Loucy (cell line): Measurements from ENCODE around the gene IL20RA.

Source experiments
- H2AFZ ChIP-seq: fragments of 200-600 bp; sonication (generic); 2 replicates; pipeline ENCODE4 v1.6.0; 2016; ENCODE audit warnings: antibody characterized with exemption, mild to moderate bottlenecking, low read length, moderate library complexity
- H3F3A ChIP-seq: fragments of 200-600 bp; 2 replicates; pipeline ENCODE4 v1.6.0; 2016; ENCODE audit warnings: antibody characterized with exemption, low read depth, mild to moderate bottlenecking
- H3K27me3 ChIP-seq: fragments of 200-600 bp; sonication (generic); 2 replicates; pipeline ENCODE4 v1.6.1; 2014; ENCODE audit warnings: low read length, mild to moderate bottlenecking; ENCODE audit not compliant: insufficient read depth, poor library complexity, severe bottlenecking
- H3K36me3 ChIP-seq: fragments of 200-600 bp; sonication (generic); 2 replicates; pipeline ENCODE4 v1.6.1; 2016; ENCODE audit warnings: low read length; ENCODE audit not compliant: insufficient read depth
- H3K4me1 ChIP-seq: fragments of 200-600 bp; sonication (generic); 2 replicates; pipeline ENCODE4 v1.5.1; 2014; ENCODE audit warnings: low read length, mild to moderate bottlenecking; ENCODE audit not compliant: insufficient read depth, poor library complexity, severe bottlenecking
- H3K4me2 ChIP-seq: fragments of 200-600 bp; sonication (generic); 2 replicates; pipeline ENCODE4 v1.6.0; 2014; ENCODE audit warnings: antibody characterized with exemption, low read length, low read depth, mild to moderate bottlenecking; ENCODE audit not compliant: poor library complexity, severe bottlenecking
- H3K4me3 ChIP-seq: fragments of 200-600 bp; sonication (generic); 2 replicates; pipeline ENCODE4 v1.5.1; 2014; ENCODE audit warnings: low read length, mild to moderate bottlenecking, mixed read lengths; ENCODE audit not compliant: poor library complexity, severe bottlenecking
- H3K79me2 ChIP-seq: fragments of 200-600 bp; sonication (generic); 2 replicates; pipeline ENCODE4 v1.6.1; 2014; ENCODE audit warnings: low read length; ENCODE audit not compliant: insufficient read depth
- H3K9ac ChIP-seq: fragments of 200-600 bp; sonication (generic); 2 replicates; pipeline ENCODE4 v1.6.0; 2014; ENCODE audit warnings: mild to moderate bottlenecking, low read depth, low read length, moderate library complexity; ENCODE audit not compliant: poor library complexity, severe bottlenecking
- H3K9me2 ChIP-seq: fragments of 200-600 bp; sonication (generic); replicated peaks from 2 replicates; pipeline ENCODE4 v1.6.1; 2016; ENCODE audit warnings: low read depth, low read length, mixed read lengths
- H3K9me3 ChIP-seq: fragments of 200-600 bp; sonication (generic); 2 replicates; pipeline ENCODE4 v1.6.1; 2014; ENCODE audit warnings: mild to moderate bottlenecking, antibody characterized with exemption, low read length, low read depth; ENCODE audit not compliant: insufficient read depth
- H4K20me1 ChIP-seq: fragments of 200-600 bp; sonication (generic); 2 replicates; pipeline ENCODE4 v1.6.0; 2014; ENCODE audit warnings: antibody characterized with exemption, low read length, mild to moderate bottlenecking; ENCODE audit not compliant: insufficient read depth, poor library complexity, severe bottlenecking
- EZH2phosphoT487 ChIP-seq: fragments of 200-600 bp; IDR thresholded peaks from 2 replicates; pipeline ENCODE4 v1.6.1; 2018; ENCODE audit warnings: antibody characterized with exemption, mild to moderate bottlenecking, moderate library complexity, borderline replicate concordance
- TF ChIP-seq, protein P1 (sequence below): fragments of 200-600 bp; sonication (generic); conservative IDR thresholded peaks from 2 replicates; pipeline ENCODE4 v1.5.1; 2014; ENCODE audit warnings: mild to moderate bottlenecking, antibody characterized with exemption, low read length

The IL20RA gene

DNA sequence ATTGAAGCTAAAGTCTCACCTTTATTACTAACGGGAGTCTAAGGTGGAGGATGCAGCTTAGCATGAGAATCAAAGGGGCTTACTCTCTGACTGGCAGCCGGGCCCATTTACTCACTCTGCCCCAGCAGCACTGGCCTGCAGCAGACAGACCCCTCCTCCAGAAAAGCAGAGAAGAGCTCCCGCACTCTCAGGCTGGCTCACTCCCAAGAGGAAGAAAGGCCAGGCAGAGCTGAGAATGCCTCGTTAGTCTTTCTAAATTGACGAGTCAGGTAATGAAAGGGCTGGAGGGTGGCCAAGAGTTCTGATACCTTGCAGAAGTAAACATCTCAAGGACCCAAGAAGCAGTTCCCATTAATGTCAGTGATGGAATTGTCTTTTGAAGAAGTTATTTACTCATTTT, 44.5 kb upstream of the IL20RA start:
- Histone ChIP-seq H3K79me2 (no peaks in the 10 kb centered on the region), H4K20me1 (no peaks in the 10 kb centered on the region), H3F3A (no peaks in the 10 kb centered on the region), H3K27me3 (peaks cover 25% of the 10 kb centered on the region), H3K4me2 (no peak overlapping the region), H2AFZ (no peak overlapping the region), H3K4me3 (no peak overlapping the region), H3K4me1 (no peaks in the 10 kb centered on the region), H3K9me3 (no peaks in the 10 kb centered on the region), H3K36me3 (no peaks in the 10 kb centered on the region), H3K9ac (no peak overlapping the region), H3K9me2 (no peaks in the 10 kb centered on the region)
- TF ChIP-seq, protein P1, sequence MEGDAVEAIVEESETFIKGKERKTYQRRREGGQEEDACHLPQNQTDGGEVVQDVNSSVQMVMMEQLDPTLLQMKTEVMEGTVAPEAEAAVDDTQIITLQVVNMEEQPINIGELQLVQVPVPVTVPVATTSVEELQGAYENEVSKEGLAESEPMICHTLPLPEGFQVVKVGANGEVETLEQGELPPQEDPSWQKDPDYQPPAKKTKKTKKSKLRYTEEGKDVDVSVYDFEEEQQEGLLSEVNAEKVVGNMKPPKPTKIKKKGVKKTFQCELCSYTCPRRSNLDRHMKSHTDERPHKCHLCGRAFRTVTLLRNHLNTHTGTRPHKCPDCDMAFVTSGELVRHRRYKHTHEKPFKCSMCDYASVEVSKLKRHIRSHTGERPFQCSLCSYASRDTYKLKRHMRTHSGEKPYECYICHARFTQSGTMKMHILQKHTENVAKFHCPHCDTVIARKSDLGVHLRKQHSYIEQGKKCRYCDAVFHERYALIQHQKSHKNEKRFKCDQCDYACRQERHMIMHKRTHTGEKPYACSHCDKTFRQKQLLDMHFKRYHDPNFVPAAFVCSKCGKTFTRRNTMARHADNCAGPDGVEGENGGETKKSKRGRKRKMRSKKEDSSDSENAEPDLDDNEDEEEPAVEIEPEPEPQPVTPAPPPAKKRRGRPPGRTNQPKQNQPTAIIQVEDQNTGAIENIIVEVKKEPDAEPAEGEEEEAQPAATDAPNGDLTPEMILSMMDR = no peak
- no peak for TF ChIP-seq EZH2phosphoT487

DNA sequence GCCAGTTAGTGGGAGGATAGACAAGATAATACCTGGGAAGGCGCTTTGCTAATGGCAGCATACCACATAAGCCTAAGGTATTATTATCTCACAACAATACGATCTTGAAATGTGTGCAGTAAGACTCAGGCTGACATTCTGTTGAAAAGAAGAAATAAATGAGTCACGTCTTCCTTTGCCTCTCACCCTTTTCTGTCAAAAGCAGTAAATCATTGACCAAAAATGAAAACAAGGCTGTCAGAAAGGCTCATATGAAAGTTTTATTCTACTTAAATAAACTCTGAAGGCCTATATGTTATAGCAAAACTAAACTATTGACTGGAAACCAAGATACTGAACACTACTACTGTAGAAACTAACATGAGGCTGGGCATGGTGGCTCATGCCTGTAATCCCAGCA, 43.1 kb upstream of the IL20RA start:
- Histone ChIP-seq H3K4me2 (no peak overlapping the region), H2AFZ (no peak overlapping the region), H3K9me3 (no peaks in the 10 kb centered on the region), H3K36me3 (no peaks in the 10 kb centered on the region), H3K9me2 (no peaks in the 10 kb centered on the region), H3K4me1 (no peaks in the 10 kb centered on the region), H3K79me2 (no peaks in the 10 kb centered on the region), H3K27me3 (peaks cover 37% of the 10 kb centered on the region), H3K9ac (no peak overlapping the region), H4K20me1 (no peaks in the 10 kb centered on the region), H3F3A (no peaks in the 10 kb centered on the region), H3K4me3 (no peak overlapping the region)
- TF ChIP-seq EZH2phosphoT487 = no peak
- TF ChIP-seq, protein P1 = no peak

DNA sequence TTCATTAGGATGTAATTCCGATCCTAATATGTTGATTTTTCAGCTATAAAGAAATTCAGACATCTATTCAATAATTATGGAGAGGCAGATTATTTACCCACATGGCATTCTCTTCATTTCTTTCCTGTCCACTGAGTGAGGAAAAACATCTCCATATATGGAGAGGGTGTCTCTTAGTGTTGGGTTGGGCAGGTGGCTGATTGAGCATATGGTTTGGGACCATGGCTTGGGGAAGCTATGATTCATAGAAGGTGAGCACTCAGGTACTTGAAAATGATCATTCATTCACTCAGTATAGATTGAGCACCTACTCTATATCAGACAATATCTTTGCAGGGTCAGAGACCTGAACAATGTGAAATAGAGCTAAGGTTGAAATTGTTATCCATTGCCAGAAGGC, 41.3 kb upstream of the IL20RA start:
- Histone ChIP-seq H3K9me3 (no peaks in the 10 kb centered on the region), H2AFZ (no peak overlapping the region), H3K9me2 (no peaks in the 10 kb centered on the region), H3K27me3 (peaks cover 39% of the 10 kb centered on the region), H3K4me1 (no peaks in the 10 kb centered on the region), H3K9ac (no peak overlapping the region), H4K20me1 (no peaks in the 10 kb centered on the region), H3K36me3 (no peaks in the 10 kb centered on the region), H3K79me2 (no peaks in the 10 kb centered on the region), H3F3A (no peaks in the 10 kb centered on the region), H3K4me3 (no peak overlapping the region), H3K4me2 (no peak overlapping the region)
- no peak for TF ChIP-seq EZH2phosphoT487
- TF ChIP-seq, protein P1 = no peak
